Putamen (tissue), 1 donor: Measurements from ENCODE around the gene COPS3.
"Not testable (repeated sequence)": the region's sequence is repeated elsewhere in the genome, so short reads cannot be mapped to it uniquely, and the experiment has no call there.

Experiments used
- DNase-seq: peaks from one replicate; pipeline ENCODE4 v3.0.0-alpha.2; 2016; ENCODE audit warnings: low spot score

Gene COPS3

GRCh38 chr17:17301659-17302058, 20.6 kb upstream of the COPS3 start:
- not testable (repeated sequence) for DNase-seq

GRCh38 chr17:17300624-17301568, 19.9 kb upstream of the COPS3 start:
- DNase-seq = no peak

- DNase-seq = no peak
Observed at GRCh38 chr17:17298108-17298507, 17.1 kb upstream of the COPS3 start.

- no peak for DNase-seq
Observed at GRCh38 chr17:17297217-17297616, 16.2 kb upstream of the COPS3 start.

GRCh38 chr17:17295141-17295540, 14.1 kb upstream of the COPS3 start:
- no peak for DNase-seq

GRCh38 chr17:17289701-17290100, 8.7 kb upstream of the COPS3 start:
- DNase-seq = no peak

GRCh38 chr17:17289086-17289485, 8.0 kb upstream of the COPS3 start:
- DNase-seq = no peak

- no peak for DNase-seq
Observed at GRCh38 chr17:17285951-17286350, 4.9 kb upstream of the COPS3 start.

- DNase-seq = no peak
Observed at GRCh38 chr17:17279316-17279715, 1.7 kb downstream of the COPS3 start.

- DNase-seq = not testable (repeated sequence)
Observed at GRCh38 chr17:17277431-17277830, 3.6 kb downstream of the COPS3 start.

- DNase-seq = no peak
Observed at GRCh38 chr17:17275971-17276370, 5.1 kb downstream of the COPS3 start.

GRCh38 chr17:17269926-17270773, 10.9 kb downstream of the COPS3 start:
- DNase-seq = no peak

- DNase-seq = no peak
Observed at GRCh38 chr17:17264430-17264829, 16.6 kb downstream of the COPS3 start.

- peak; percentile 72 for DNase-seq
Observed at GRCh38 chr17:17258998-17259397, 22.0 kb downstream of the COPS3 start.

GRCh38 chr17:17258011-17258410, 23.0 kb downstream of the COPS3 start:
- DNase-seq = no peak

GRCh38 chr17:17256316-17256715, 24.7 kb downstream of the COPS3 start:
- no peak for DNase-seq

GRCh38 chr17:17255689-17256088, 25.4 kb downstream of the COPS3 start:
- DNase-seq = not testable (repeated sequence)

GRCh38 chr17:17254036-17254435, 27.0 kb downstream of the COPS3 start:
- no peak for DNase-seq

GRCh38 chr17:17253406-17253805, 27.6 kb downstream of the COPS3 start:
- no peak for DNase-seq

- no peak for DNase-seq
Observed at GRCh38 chr17:17252149-17252661, 28.8 kb downstream of the COPS3 start.

- no peak for DNase-seq
Observed at GRCh38 chr17:17246879-17247278, 34.2 kb downstream of the COPS3 start.

GRCh38 chr17:17243163-17243562, 37.9 kb downstream of the COPS3 start:
- DNase-seq = no peak

- no peak for DNase-seq
Observed at GRCh38 chr17:17242246-17242645, 38.8 kb downstream of the COPS3 start.
